Renal pelvis (tissue), 4 donors: ENCODE results near the gene TRIM16. TPM values are rescaled to one million over a fixed set of nuclear protein-coding genes. Genes with fewer than 3 reads are reported as not detected.
"Not testable (repeated sequence)": the region's sequence is repeated elsewhere in the genome, so short reads cannot be mapped to it uniquely, and the experiment has no call there.

ENCODE experiments used
- DNase-seq: peaks from one replicate; pipeline ENCODE4 v3.0.0-alpha.2; 2013
- polyA plus RNA-seq, 3 donors: library from polyadenylated mRNA; unstranded; fragments of 120-200 nt; gene quantifications; one replicate each; pipeline ENCODE4 v1.2.1, GENCODE V29; 2013; ENCODE audit not compliant: insufficient read length in 3 of 3

The TRIM16 gene
- polyA plus RNA-seq, 3 donors = 22.3 to 26.7 (median 23.3) TPM

DNA sequence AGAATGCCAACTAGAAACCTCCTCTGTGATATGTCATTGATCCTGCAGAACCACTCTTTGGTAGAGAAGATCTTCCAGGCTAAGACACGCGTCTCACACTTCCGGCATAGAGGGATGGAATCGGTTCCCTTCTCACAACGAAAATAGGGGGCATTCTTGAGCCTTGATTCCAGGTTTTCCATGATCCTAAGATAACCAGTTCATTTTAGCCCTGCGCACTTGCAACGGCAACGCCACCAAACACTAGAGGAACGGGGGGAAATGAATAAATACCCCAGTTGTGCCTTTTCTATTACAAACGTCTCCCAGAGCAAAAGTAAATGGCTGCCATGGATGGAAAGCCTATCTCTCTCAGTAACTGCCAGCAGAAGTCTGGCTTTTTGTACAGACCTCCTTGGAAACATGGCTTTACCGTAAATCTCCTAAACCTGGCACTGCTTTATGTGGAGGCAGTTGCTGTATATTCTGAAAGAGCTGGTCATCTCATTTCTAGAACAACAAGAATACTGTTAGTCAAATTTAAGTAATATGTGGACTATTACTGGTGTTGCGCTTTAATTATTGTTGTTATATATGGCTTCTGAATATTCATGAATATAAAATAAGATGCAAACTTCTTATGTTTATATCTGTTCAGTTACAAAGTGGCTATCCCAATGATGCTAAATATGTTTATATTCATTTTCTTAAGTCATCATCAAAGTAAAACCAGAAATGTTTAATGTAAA, 64.6 kb downstream of the TRIM16 start, which contains the start of gene FBXW10B:
Gene FBXW10B, minus strand, starts transcription at position 374 of the 728 bp plus-strand sequence. Its CDS starts 192 bp downstream, at position 182.
- not testable (repeated sequence) for DNase-seq

DNA sequence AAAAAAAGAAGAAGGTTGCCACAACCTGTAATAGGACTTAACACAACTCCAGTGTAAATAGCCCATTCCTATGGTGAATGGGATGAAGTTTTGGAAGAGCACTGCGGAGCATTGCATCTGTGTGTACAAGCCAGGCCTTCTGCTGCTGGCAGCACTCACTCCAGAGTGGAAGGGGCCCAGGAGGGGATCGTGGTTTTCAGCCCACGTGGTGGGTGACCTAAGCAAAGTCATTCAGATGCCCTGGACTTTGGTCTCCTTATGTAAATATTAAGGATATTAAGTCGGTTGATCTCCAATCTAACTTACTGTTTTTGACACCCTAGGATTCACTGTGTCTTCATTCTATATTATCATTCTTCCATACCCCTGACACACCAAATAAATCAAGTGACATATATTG, 67.3 kb downstream of the TRIM16 start:
- not testable (repeated sequence) for DNase-seq

DNA sequence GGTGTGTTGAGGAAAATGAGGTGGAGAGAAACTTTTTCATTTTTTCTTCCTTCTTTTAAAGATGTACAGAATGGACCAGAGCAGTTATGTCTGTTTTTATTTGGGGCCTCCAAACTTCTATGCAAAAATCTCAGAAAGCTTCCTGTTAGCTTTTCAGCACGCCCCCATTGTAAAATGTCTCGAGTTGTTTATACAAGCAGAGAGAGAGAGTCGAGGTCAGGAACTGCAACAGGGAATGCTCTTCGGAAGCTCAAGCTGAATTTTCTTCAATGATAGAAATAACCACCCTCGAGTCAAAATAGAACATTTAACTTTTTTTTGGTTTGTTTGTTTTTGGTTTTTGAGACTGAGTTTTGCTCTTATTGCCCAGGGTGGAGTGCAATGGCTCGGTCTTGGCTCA, 68.3 kb downstream of the TRIM16 start:
- peak; percentile 12 for DNase-seq

DNA sequence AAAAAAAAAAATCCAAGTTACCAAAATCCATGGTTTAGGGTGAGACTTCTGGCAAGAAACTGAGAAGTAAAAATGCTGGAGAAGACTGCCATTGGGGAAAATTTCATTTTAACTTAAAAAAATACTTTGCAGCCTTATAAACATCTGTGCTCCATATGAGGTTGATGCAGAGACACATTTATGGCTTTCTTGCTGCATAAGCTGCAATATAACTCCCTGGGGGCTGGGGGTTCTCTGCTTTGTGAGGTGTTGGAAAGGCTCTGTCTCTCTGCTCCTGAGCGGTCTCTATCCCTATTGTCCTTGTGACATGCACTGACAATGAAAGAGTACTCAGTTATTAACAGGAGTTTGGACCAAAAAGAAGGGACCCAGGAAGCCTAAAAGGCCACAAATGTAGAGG, 71.0 kb downstream of the TRIM16 start:
- DNase-seq = not testable (repeated sequence)

DNA sequence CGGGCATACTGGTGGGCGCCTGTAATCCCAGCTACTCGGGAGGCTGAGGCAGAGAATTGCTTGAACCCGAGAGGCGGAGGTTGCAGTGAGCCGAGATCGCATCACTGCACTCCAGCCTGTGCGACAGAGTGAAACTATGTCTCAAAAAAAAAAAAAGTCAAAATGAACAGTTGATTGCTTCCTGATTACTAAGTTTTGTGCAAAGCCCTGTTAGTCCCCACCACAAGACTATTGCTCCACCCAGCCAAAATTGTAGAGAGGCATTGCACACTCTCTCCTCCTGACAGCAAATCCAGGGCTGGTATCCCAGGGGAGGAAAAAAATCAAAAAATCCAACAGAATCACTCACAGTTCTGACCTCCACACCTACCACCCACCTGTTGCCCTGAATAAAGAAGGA, 91.2 kb downstream of the TRIM16 start:
- not testable (repeated sequence) for DNase-seq

DNA sequence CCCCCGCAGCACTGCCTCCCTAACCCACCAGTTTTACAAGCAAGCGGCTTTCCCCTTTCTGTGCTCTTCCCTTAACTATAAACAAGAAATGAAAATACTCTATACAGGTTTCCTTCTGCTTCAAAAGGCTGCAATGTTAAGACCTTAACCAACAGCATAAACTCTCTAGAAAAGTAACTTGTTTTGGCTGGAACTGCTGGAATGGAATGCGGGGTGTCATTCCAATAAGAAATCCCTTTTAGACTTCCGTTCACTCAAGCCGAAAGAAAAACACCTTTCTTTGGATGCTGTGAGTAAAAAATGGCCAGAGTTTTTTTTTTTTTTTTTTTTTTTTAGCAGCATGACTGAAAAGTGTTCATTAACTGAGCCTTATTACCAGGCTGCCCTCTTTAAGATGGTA, 92.1 kb downstream of the TRIM16 start:
- peak; percentile 15 for DNase-seq

DNA sequence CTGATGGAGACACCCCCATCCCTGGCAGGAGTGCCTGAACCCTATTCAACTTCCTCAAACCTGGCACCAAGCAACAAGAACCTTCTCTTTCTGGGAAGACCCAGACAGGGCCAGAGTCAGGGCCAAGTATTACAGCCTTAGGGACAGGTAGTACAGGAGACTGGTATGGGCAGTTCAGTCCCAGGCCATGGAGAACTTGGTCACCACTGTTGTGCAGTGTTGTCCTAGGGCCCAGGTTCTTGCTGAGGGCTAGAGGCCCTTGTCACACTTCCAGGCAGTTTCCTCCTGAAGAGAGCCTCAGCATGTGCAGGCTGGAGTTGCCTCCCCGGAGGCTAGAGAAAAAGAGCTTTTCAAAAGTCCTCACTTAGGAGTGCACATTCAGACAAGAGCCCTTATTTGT, 93.3 kb downstream of the TRIM16 start:
- not testable (repeated sequence) for DNase-seq

DNA sequence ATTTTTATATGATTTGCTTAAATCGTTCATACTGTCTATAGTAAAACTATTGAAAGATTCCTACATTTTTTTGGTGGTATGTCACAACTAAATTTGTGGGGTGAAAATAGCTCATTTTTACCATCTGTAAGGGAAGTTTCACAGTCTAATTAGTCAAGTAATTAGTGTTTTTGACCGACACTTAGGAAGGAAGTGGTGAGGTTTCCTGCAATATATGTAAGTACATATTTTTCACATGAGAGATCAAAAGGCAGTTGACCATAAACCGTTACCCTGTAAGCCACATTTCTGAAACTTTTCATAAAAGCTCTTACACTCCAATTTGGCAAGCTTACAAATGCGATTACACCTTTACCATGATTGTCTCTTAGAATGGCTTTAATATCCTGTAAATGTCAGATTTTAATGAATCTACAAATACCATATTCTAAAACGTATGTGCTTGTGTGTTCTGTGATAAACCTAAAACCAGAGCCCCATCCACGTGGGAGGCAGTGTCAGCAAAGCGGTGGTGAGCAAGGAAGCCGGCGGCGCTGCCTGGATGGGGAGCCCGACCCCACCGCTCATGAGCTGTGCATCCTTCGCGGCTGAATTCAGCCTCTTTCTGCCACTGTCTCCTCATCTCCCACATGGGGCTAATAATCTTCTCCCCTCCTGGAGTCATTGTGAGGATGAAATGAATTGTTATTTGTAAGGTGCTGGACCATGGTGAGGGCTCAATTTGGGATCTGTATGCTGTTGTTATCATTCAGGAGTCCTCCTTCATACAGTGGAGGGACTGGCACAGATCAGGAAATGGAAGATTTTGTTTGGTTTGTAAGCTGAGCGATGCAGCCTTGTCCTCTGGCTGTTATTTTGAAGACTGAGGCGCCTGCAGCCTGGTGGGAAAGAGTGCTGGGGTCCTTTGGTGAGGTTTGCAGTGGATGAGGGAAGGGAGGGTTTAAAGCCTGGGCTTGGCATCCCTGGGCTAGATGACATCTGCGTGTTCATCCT, 94.3 kb downstream of the TRIM16 start:
- DNase-seq = not testable (repeated sequence)

DNA sequence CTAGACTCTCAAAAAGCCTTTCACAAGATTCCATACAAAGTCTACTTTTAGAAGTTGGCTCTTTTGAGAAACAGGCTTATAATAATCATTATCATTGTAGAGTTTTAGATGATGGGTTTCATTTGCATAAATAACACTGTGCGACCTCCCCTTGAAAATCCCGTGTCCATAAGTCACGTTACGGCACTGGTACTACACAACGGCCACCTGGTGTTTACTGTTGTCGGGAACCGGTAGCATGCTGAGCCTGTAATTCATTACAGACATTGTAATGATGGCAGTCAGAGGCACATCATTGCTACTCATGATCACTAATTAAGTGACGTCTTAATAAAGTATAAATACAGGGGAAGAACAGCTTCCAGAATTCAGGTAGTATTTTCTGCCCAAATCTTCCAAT, 96.1 kb downstream of the TRIM16 start:
- DNase-seq = not testable (repeated sequence)

DNA sequence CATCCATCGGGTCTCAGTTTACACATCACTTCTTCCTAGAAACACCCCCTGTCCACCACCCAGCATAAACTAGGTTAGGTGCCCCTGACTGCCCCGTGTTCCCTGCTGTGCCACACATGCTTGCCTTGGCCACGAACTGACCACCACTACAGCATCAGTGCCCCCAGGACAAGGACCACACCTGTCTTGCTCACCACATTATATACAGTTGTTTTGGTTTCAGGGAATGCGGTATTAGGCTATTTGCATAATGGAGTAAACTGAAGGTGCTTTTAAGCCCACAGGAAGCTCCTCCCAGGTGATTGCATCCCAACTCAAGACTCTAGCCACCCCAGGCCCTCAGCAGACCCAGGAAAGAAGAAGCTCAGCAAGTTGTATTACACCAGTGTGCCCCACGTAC, 100.8 kb downstream of the TRIM16 start:
- not testable (repeated sequence) for DNase-seq

DNA sequence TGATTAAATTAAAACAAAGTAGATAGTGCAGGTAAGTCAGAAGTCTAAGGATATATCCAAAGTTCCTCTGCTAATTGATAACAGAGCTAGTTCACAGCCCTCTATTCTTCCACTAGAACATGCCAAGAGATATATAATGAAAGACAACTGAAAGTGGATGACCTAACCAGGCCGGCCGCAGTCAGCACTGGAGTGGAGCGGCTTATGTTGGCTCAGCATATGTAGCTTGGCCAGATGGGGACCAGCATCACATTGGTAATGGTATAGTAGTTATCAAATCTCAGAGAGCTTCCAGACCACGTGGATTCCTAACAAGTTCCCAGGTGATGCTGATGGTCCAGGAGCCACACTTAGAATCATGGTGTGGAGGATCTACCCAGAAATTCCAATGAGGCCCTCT, 102.6 kb downstream of the TRIM16 start:
- DNase-seq = not testable (repeated sequence)

Other genes with a start within 250 kb of the TRIM16 start
- 10 to 100 TPM in 1 of 3 donors, 1 to 10 TPM in 2; 3.4 to 15.2 (median 7.8) TPM for gene CDRT4, start 216.7 kb downstream of the TRIM16 start, polyA plus RNA-seq
- gene TVP23C, start 120.8 kb downstream of the TRIM16 start, polyA plus RNA-seq = 10 to 100 TPM; 10.0 to 18.7 (median 15.3) TPM
- 1 to 10 TPM in 2 of 3 donors, under 1 TPM in 1; 0.74 to 2.1 (median 1.1) TPM for gene FBXW10B, start 64.6 kb downstream of the TRIM16 start, polyA plus RNA-seq
- 10 to 100 TPM; 35.0 to 48.8 (median 41.5) TPM for gene ZNF286A, start 15.4 kb upstream of the TRIM16 start, polyA plus RNA-seq
- gene TBC1D26, start 48.0 kb upstream of the TRIM16 start, polyA plus RNA-seq = 1 to 10 TPM in 2 of 3 donors, under 1 TPM in 1; 0.44 to 1.8 (median 1.0) TPM